Measurements from ENCODE around the gene MDN1. TPM values are rescaled to one million over a fixed set of nuclear protein-coding genes. Genes with fewer than 3 reads are reported as not detected.

Gene MDN1
- total and polyA plus RNA-seq, 2 of the 8 experiments (the other 6 are each of a cell fraction or from before 2014, with no cell fraction given), result 53.5 to 179 TPM

- no peak for TF ChIP-seq CHD7 (IDR thresholded peaks at IDR 0.05; ENCODE audit: insufficient replicate concordance, low read length)
Observed at GRCh38 chr6:89799096-89799495, 20.5 kb downstream of the MDN1 start (continued).
